Ishikawa (cell line): ENCODE measurements around the gene IQSEC3.

Experiments
- CEBPB ChIP-seq: IDR thresholded peaks from 2 replicates; pipeline ENCODE4 v1.6.1; 2012
- CREB1 ChIP-seq: IDR thresholded peaks from 2 replicates; pipeline ENCODE4 v1.6.1; 2012; ENCODE audit warnings: low read depth
- EGR1 ChIP-seq: IDR thresholded peaks from 2 replicates; pipeline ENCODE4 v1.6.1; 2012
- EP300 ChIP-seq: IDR thresholded peaks from 2 replicates; pipeline ENCODE4 v1.6.1; 2012; ENCODE audit warnings: borderline replicate concordance
- FOXM1 ChIP-seq: IDR thresholded peaks from 2 replicates; pipeline ENCODE4 v1.6.1; 2012; ENCODE audit warnings: low read depth, borderline replicate concordance
- MAX ChIP-seq: IDR thresholded peaks from 2 replicates; pipeline ENCODE4 v1.6.1; 2012
- NFIC ChIP-seq: IDR thresholded peaks from 2 replicates; pipeline ENCODE4 v1.6.1; 2012
- RAD21 ChIP-seq: IDR thresholded peaks from 2 replicates; pipeline ENCODE4 v1.6.1; 2012; ENCODE audit warnings: low read depth
- REST ChIP-seq: IDR thresholded peaks from 2 replicates; pipeline ENCODE4 v1.6.1; 2012; ENCODE audit warnings: low read depth, mild to moderate bottlenecking
- TAF1 ChIP-seq: IDR thresholded peaks from 2 replicates; pipeline ENCODE4 v1.6.1; 2012; ENCODE audit warnings: low read depth, mild to moderate bottlenecking
- TCF12 ChIP-seq: IDR thresholded peaks from 2 replicates; pipeline ENCODE4 v1.6.1; 2012; ENCODE audit warnings: low read depth
- TEAD4 ChIP-seq: IDR thresholded peaks from 2 replicates; pipeline ENCODE4 v1.6.1; 2012
- USF1 ChIP-seq: IDR thresholded peaks from 2 replicates; pipeline ENCODE4 v1.6.1; 2012
- YY1 ChIP-seq: IDR thresholded peaks from 2 replicates; pipeline ENCODE4 v1.6.1; 2012; ENCODE audit warnings: low read depth
- ZBTB7A ChIP-seq: IDR thresholded peaks from 2 replicates; pipeline ENCODE4 v1.6.1; 2012; ENCODE audit warnings: low read depth

Gene IQSEC3

GRCh38 chr12:179131-179884 is 112.7 kb downstream of the IQSEC3 start:
- TF ChIP-seq CREB1 (no peak), TEAD4 (peak; percentile 68), USF1 (no peak), REST (no peak), TCF12 (peak; percentile 93), MAX (0 out of 2 replicates have a peak, but pooled peaks have one; percentile 40), NFIC (peak; percentile 89), FOXM1 (peak; percentile 23), EP300 (peak; percentile 72), CEBPB (peak; percentile 5; the same call in 1 of the 2 replicates), YY1 (no peak), ZBTB7A (peak; percentile 20; the same call in 1 of the 2 replicates), EGR1 (no peak), RAD21 (no peak), TAF1 (no peak)

GRCh38 chr12:179885-180284 is 113.3 kb downstream of the IQSEC3 start:
- no peak for TF ChIP-seq REST
- TF ChIP-seq CEBPB = no peak
- TF ChIP-seq YY1 = no peak
- no peak for TF ChIP-seq TEAD4
- peak; percentile 71; the same call in 1 of the 2 replicates for TF ChIP-seq EP300
- TF ChIP-seq ZBTB7A = 0 out of 2 replicates have a peak, but pooled peaks have one; percentile 1
- TF ChIP-seq USF1 = no peak
- 0 out of 2 replicates have a peak, but pooled peaks have one; percentile 12 for TF ChIP-seq NFIC
- TF ChIP-seq CREB1 = no peak
- no peak for TF ChIP-seq RAD21
- TF ChIP-seq TCF12 = peak; percentile 83
- no peak for TF ChIP-seq TAF1
- peak; percentile 51; the same call in 1 of the 2 replicates for TF ChIP-seq FOXM1
- TF ChIP-seq MAX = no peak
- TF ChIP-seq EGR1 = no peak

GRCh38 chr12:180445-180844 is 113.9 kb downstream of the IQSEC3 start:
- TF ChIP-seq USF1 (no peak), NFIC (no peak), EP300 (no peak), FOXM1 (no peak), TEAD4 (no peak), REST (no peak), RAD21 (no peak), TAF1 (no peak)
